Upper lobe of right lung (tissue), 1 donor: ENCODE results near the gene TCF12. TPM values are rescaled to one million over a fixed set of nuclear protein-coding genes. Genes with fewer than 3 reads are reported as not detected.
A peak's percentile ranks its signal among the peaks of the same experiment; 100 is the strongest.

ENCODE experiments used
- ATAC-seq: fragments of 200-7000 bp; cut with Tn5 transposase; one replicate; pipeline ENCODE4 v1.9.1; 2020; ENCODE audit warnings: mild to moderate bottlenecking, moderate library complexity
- DNase-seq: peaks from one replicate; pipeline ENCODE4 v3.0.0-alpha.2; 2020
- H3K27ac ChIP-seq: fragments of 200-600 bp; one replicate; pipeline ENCODE4 v1.8.0; 2022
- H3K27me3 ChIP-seq: fragments of 200-600 bp; one replicate; pipeline ENCODE4 v1.8.0; 2022; ENCODE audit warnings: mild to moderate bottlenecking
- H3K36me3 ChIP-seq: fragments of 200-600 bp; one replicate; pipeline ENCODE4 v1.8.0; 2022
- H3K4me1 ChIP-seq: fragments of 200-600 bp; one replicate; pipeline ENCODE4 v1.8.0; 2022
- H3K4me3 ChIP-seq: fragments of 200-600 bp; one replicate; pipeline ENCODE4 v1.8.0; 2022; ENCODE audit warnings: mild to moderate bottlenecking
- H3K9me3 ChIP-seq: fragments of 200-600 bp; one replicate; pipeline ENCODE4 v1.8.0; 2022
- intact Hi-C: fragments of 100-400 bp; cut with DNase I; formaldehyde crosslinking; loops from one replicate; pipeline ENCODE4 v1.11.0; 2022
- total RNA-seq: library from RNA; stranded (reverse); fragmentation: NEBNext Ultra II Directional; extraction: Animal tissue kit (Norgen Biotek cat#: 25700); gene quantifications from one replicate; pipeline ENCODE4 v1.2.1, GENCODE V29; 2021
- TF ChIP-seq, protein P1 (sequence below): fragments of 200-600 bp; IDR thresholded peaks from one replicate; pipeline ENCODE4 v1.8.0; 2022; ENCODE audit warnings: antibody characterized with exemption
- donor health status: DM: no; HTN: yes; CAD: no; lungs with severe emphysema.

TCF12 gene
- total RNA-seq, 1 donor from 2014 or later: 103 TPM

- Histone ChIP-seq H3K27me3 (no peaks in the 10 kb centered on the region), H3K36me3 (peaks cover 14% of the 10 kb centered on the region), H3K4me3 (no peak overlapping the region), H3K9me3 (no peaks in the 10 kb centered on the region), H3K27ac (no peak overlapping the region), H3K4me1 (peaks cover 7% of the 10 kb centered on the region)
- no peak for ATAC-seq
- DNase-seq: no peak
- TF ChIP-seq, protein P1, sequence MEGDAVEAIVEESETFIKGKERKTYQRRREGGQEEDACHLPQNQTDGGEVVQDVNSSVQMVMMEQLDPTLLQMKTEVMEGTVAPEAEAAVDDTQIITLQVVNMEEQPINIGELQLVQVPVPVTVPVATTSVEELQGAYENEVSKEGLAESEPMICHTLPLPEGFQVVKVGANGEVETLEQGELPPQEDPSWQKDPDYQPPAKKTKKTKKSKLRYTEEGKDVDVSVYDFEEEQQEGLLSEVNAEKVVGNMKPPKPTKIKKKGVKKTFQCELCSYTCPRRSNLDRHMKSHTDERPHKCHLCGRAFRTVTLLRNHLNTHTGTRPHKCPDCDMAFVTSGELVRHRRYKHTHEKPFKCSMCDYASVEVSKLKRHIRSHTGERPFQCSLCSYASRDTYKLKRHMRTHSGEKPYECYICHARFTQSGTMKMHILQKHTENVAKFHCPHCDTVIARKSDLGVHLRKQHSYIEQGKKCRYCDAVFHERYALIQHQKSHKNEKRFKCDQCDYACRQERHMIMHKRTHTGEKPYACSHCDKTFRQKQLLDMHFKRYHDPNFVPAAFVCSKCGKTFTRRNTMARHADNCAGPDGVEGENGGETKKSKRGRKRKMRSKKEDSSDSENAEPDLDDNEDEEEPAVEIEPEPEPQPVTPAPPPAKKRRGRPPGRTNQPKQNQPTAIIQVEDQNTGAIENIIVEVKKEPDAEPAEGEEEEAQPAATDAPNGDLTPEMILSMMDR: no peak
- intact Hi-C loops: no loop called here
These were observed 274.7 kb downstream of the TCF12 start for GRCh38 chr15:57193161-57193560.

- no peaks in the 10 kb centered on the region for H3K27me3 ChIP-seq
- no peak for ATAC-seq
- H3K4me3 ChIP-seq: no peak overlapping the region
- DNase-seq: no peak
- H3K9me3 ChIP-seq: no peaks in the 10 kb centered on the region
- H3K36me3 ChIP-seq: peaks cover 14% of the 10 kb centered on the region
- TF ChIP-seq, protein P1: no peak
- H3K27ac ChIP-seq: no peak overlapping the region
- intact Hi-C loops: no loop called here
- peaks cover 21% of the 10 kb centered on the region for H3K4me1 ChIP-seq
These were observed 276.9 kb downstream of the TCF12 start for GRCh38 chr15:57195326-57195725.

DNA sequence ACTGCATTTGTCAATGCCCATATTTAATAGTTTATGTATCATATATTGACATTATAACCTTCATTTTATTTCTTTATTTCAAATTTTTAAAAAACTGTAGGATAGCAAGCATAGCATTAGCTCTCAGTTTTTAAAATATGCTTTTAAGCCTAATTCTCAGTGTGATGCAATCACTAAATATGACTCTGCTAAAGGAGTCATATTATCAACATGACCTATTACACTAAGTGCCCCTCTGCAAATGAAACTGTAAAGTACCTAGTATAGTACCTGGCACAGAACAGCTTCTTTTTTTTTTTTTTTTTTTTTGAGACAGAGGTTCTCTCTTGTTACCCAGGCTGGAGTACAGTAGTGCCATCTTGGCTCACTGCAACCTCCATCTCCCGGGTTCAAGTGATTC, 278.4 kb downstream of the TCF12 start:
- peak; percentile 56 for ATAC-seq
- intact Hi-C loops: no loop called here

GRCh38 chr15:57198131-57198530, 279.7 kb downstream of the TCF12 start:
- Histone ChIP-seq H3K4me3 (no peak overlapping the region), H3K27me3 (no peaks in the 10 kb centered on the region), H3K36me3 (peaks cover 4% of the 10 kb centered on the region), H3K27ac (no peak overlapping the region), H3K4me1 (peaks cover 21% of the 10 kb centered on the region), H3K9me3 (no peaks in the 10 kb centered on the region)
- DNase-seq (no peak), ATAC-seq (no peak)
- intact Hi-C loops: no loop called here
- TF ChIP-seq, protein P1: no peak

More for the DNA sequence above, 278.4 kb downstream of the TCF12 start:
- H3K36me3 ChIP-seq: peaks cover 14% of the 10 kb centered on the region
- H3K27ac ChIP-seq: no peak overlapping the region
- H3K27me3 ChIP-seq: no peaks in the 10 kb centered on the region
- no peak for DNase-seq
- H3K4me1 ChIP-seq: peaks cover 21% of the 10 kb centered on the region
- no peaks in the 10 kb centered on the region for H3K9me3 ChIP-seq
- no peak overlapping the region for H3K4me3 ChIP-seq
- TF ChIP-seq, protein P1: no peak

DNA sequence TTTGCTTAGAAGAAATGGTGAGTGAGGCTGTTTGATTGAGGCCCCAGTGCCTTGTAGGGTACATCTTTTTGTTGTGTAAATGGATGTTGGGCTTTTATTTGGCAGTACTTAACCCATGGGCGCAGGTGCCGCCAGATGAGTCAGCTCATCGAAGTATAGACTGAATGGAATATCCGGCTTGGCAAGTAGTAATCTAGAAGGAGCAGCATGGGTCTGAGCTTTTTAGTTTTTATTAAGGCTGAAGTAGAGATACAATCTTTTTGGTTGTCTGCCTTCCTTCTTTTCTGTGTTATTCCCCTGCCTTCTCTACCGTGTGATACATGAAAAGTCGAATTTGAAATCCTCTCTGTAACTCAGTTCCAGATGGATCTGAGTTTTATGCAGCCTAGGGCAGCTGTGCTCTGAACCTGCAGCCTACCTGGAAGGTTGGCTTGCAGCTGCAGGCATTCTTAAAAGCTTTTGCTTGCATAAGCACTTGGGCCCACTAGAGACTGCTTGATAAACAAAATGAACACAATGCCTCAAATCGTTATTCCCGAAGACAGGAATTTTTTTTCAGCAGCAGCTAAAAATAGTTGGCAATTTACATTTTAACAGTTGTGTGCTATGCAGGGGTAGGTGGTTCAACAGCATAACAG, 280.3 kb downstream of the TCF12 start:
- DNase-seq: no peak
- no peak overlapping the region for H3K27ac ChIP-seq
- ATAC-seq: peak; percentile 76
- H3K27me3 ChIP-seq: no peaks in the 10 kb centered on the region
- no peaks in the 10 kb centered on the region for H3K9me3 ChIP-seq
- peaks cover 21% of the 10 kb centered on the region for H3K4me1 ChIP-seq
- no peaks in the 10 kb centered on the region for H3K36me3 ChIP-seq
- intact Hi-C loops: no loop called here
- H3K4me3 ChIP-seq: no peak overlapping the region
- TF ChIP-seq, protein P1: no peak

- H3K36me3 ChIP-seq: no peaks in the 10 kb centered on the region
- TF ChIP-seq, protein P1: no peak
- H3K9me3 ChIP-seq: no peaks in the 10 kb centered on the region
- DNase-seq (no peak), ATAC-seq (no peak)
- H3K27me3 ChIP-seq: no peaks in the 10 kb centered on the region
- peaks cover 21% of the 10 kb centered on the region for H3K4me1 ChIP-seq
- H3K4me3 ChIP-seq: no peak overlapping the region
- intact Hi-C loops: no loop called here
- no peak overlapping the region for H3K27ac ChIP-seq
These were observed 283.1 kb downstream of the TCF12 start for GRCh38 chr15:57201578-57201977.
